ENCODE data around the gene KRTAP5-3.

The KRTAP5-3 gene

GRCh38 chr11:1557904-1558774, 50.1 kb downstream of the KRTAP5-3 start:
- no peak overlapping the region for H3K4me3 ChIP-seq (ENCODE audit: low read depth, low read length)
- no peak for TF ChIP-seq MAX (IDR thresholded peaks at IDR 0.05; ENCODE audit: low read depth, low read length)
- TF ChIP-seq POLR2A (IDR thresholded peaks at IDR 0.05; ENCODE audit: extremely low read depth, insufficient read length): no peak
- no peak for TF ChIP-seq MYC (IDR thresholded peaks at IDR 0.05; ENCODE audit: low read depth, low read length)
- no peak for TF ChIP-seq CTCF (IDR thresholded peaks at IDR 0.05; ENCODE audit: low read depth, low read length)
- no peak for DNase-seq (ENCODE audit: low read depth)
